IMR-90 (cell line): Measurements from ENCODE around the gene RPL41.

Experiments
- CEBPB ChIP-seq: IDR thresholded peaks from 2 replicates; pipeline ENCODE4 v1.6.1; 2012; ENCODE audit warnings: low read depth, low read length, improper control_type of control experiment
- CTCF ChIP-seq: conservative IDR thresholded peaks from 2 replicates; pipeline ENCODE4 v1.5.1; 2012; ENCODE audit warnings: mild to moderate bottlenecking, low read depth, low read length, improper control_type of control experiment
- FOS ChIP-seq: fragments of 150-350 bp; IDR thresholded peaks from 2 replicates; pipeline ENCODE4 v1.6.1; 2016; ENCODE audit warnings: low read depth, low read length
- MAFK ChIP-seq: IDR thresholded peaks from 2 replicates; pipeline ENCODE4 v1.6.1; 2012; ENCODE audit warnings: low read depth, low read length, improper control_type of control experiment
- MXI1 ChIP-seq: IDR thresholded peaks from 2 replicates; pipeline ENCODE4 v1.6.1; 2012; ENCODE audit warnings: low read depth, mild to moderate bottlenecking, low read length, moderate library complexity, borderline replicate concordance
- NFE2L2 ChIP-seq: fragments of 150-350 bp; IDR thresholded peaks from 2 replicates; pipeline ENCODE4 v1.6.1; 2016; ENCODE audit warnings: low read depth, mild to moderate bottlenecking, low read length
- POLR2A ChIP-seq: IDR thresholded peaks from 2 replicates; pipeline ENCODE4 v1.6.1; 2012; ENCODE audit warnings: mild to moderate bottlenecking, low read depth, low read length
- RCOR1 ChIP-seq: IDR thresholded peaks from 2 replicates; pipeline ENCODE4 v1.6.1; 2012; ENCODE audit warnings: mild to moderate bottlenecking, low read length, improper control_type of control experiment; ENCODE audit not compliant: insufficient replicate concordance
- RFX5 ChIP-seq: IDR thresholded peaks from 2 replicates; pipeline ENCODE4 v1.8.0; 2012; ENCODE audit warnings: low read depth, mild to moderate bottlenecking, low read length, moderate library complexity

GRCh38 chr12:56082382-56082781, 34.1 kb upstream of the RPL41 start:
- TF ChIP-seq CTCF, result no peak
- TF ChIP-seq POLR2A, result no peak
- TF ChIP-seq MAFK, result no peak
- TF ChIP-seq RFX5, result no peak
- TF ChIP-seq MXI1, result no peak
- TF ChIP-seq CEBPB, result no peak
- no peak for TF ChIP-seq FOS
- TF ChIP-seq NFE2L2, result no peak
- no peak for TF ChIP-seq RCOR1
